ENCODE results near the gene USP34. TPM values are rescaled to one million over a fixed set of nuclear protein-coding genes. Genes with fewer than 3 reads are reported as not detected.

USP34 gene
- total RNA-seq, 1 donor from 2014 or later, result 108 TPM

DNA sequence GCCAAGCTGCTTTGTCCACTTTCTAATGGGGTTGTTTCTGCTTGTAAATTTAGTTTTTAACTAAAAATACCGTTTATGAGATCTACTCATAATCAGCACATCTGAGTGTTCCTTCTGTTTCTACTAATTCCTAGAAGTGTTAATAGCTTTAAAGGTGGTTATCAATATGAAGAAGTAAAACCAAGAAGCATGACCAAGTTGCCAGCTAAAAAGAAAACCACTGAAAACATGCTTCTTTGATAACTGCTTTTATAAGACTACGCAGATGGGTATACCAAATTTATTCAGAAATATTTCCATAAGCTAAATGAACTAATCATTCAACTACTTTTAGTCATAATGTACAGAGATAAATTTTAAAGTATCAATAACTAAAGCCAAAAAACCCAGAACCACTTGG is 207.1 kb downstream of the USP34 start:
- no peak overlapping the region for H3K27ac ChIP-seq
- H3K4me1 ChIP-seq, result no peaks in the 10 kb centered on the region
- peaks cover 59% of the 10 kb centered on the region for H3K36me3 ChIP-seq
- H3K9me3 ChIP-seq, result no peaks in the 10 kb centered on the region
- no peak for TF ChIP-seq CTCF (IDR thresholded peaks at IDR 0.05)
- intact Hi-C loops (cut with DNase I), result no loop called here
- no peak for ATAC-seq
- H3K27me3 ChIP-seq (ENCODE audit: low read depth), result no peaks in the 10 kb centered on the region
- no peak overlapping the region for H3K4me3 ChIP-seq
- DNase-seq, result no peak

- no peak for TF ChIP-seq CTCF (IDR thresholded peaks at IDR 0.05)
- H3K27me3 ChIP-seq (ENCODE audit: low read depth), result no peaks in the 10 kb centered on the region
- H3K36me3 ChIP-seq, result peaks cover 67% of the 10 kb centered on the region
- no peak overlapping the region for H3K27ac ChIP-seq
- DNase-seq (no peak), ATAC-seq (no peak)
- intact Hi-C loops (cut with DNase I), result no loop called here
- H3K4me1 ChIP-seq, result no peaks in the 10 kb centered on the region
- no peak overlapping the region for H3K4me3 ChIP-seq
- no peaks in the 10 kb centered on the region for H3K9me3 ChIP-seq
These were observed 208.2 kb downstream of the USP34 start for GRCh38 chr2:61262699-61263098.

- Histone ChIP-seq H3K27ac (no peak overlapping the region), H3K27me3 (ENCODE audit: low read depth) (no peaks in the 10 kb centered on the region), H3K4me3 (no peak overlapping the region), H3K4me1 (no peaks in the 10 kb centered on the region), H3K9me3 (no peaks in the 10 kb centered on the region), H3K36me3 (peaks cover 90% of the 10 kb centered on the region)
- intact Hi-C loops (cut with DNase I), result no loop called here
- no peak for TF ChIP-seq CTCF (IDR thresholded peaks at IDR 0.05)
- DNase-seq, result no peak
- ATAC-seq, result no peak
These were observed 213.4 kb downstream of the USP34 start for GRCh38 chr2:61257446-61257845.

GRCh38 chr2:61255580-61256437 is 215.1 kb downstream of the USP34 start:
- Histone ChIP-seq H3K27ac (no peak overlapping the region), H3K4me3 (no peak overlapping the region), H3K9me3 (no peaks in the 10 kb centered on the region), H3K4me1 (no peaks in the 10 kb centered on the region), H3K27me3 (ENCODE audit: low read depth) (no peaks in the 10 kb centered on the region), H3K36me3 (peaks cover 86% of the 10 kb centered on the region)
- TF ChIP-seq CTCF (IDR thresholded peaks at IDR 0.05), result no peak
- intact Hi-C loops (cut with DNase I), result no loop called here
- DNase-seq (no peak), ATAC-seq (no peak)

DNA sequence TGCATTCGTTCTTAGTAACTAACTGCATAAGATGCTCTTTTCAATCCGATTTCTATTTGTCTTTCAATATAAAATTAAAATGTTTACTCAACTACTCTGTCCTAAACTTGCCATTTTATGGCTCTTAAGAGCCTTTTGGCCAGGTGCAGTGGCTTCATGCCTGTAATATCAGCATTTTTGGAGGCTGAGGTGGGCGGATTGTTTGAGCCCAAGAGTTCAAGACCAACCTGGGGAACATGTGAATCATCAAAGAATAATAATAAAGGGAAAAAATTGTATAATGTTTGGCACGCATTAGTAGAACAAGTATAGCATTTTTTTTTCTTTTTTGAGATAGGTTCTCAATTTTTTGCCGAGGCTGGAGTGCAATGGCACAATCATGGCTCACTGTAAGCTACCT is 216.4 kb downstream of the USP34 start:
- no peaks in the 10 kb centered on the region for H3K27me3 ChIP-seq (ENCODE audit: low read depth)
- H3K4me1 ChIP-seq, result no peaks in the 10 kb centered on the region
- no peak for DNase-seq
- ATAC-seq, result no peak
- H3K9me3 ChIP-seq, result no peaks in the 10 kb centered on the region
- H3K4me3 ChIP-seq, result no peak overlapping the region
- H3K27ac ChIP-seq, result no peak overlapping the region
- peaks cover 89% of the 10 kb centered on the region for H3K36me3 ChIP-seq
- no peak for TF ChIP-seq CTCF (IDR thresholded peaks at IDR 0.05)
- intact Hi-C loops (cut with DNase I), result no loop called here

Measured in lower lobe of right lung (tissue), 2 donors.